ENCODE data around the gene URB2. TPM values are rescaled to one million over a fixed set of nuclear protein-coding genes. Genes with fewer than 3 reads are reported as not detected.
A peak's percentile ranks its signal among the peaks of the same experiment; 100 is the strongest.

URB2 gene
- polyA plus RNA-seq, 2 donors: 2.8 to 3.2 TPM

DNA sequence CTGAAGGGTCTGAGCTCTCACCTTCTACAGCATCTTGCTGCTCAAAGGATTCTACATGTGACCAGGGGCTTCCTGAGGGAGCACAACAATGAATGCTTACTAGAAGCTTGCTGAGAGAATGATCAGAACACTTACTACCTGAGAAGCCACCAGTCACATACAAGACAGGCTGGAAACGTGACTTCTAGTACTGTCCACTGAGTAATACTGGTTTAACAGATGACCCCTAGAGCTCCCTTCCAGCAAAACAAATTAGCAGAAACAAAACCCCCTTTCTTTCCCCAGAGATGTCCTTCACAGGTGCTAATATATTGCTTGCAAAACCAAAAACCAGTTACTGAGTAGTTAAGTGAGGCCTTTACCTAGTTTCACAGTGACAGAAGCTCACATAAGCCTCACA, 2.2 kb upstream of the URB2 start:
- H3K4me3 ChIP-seq (ENCODE audit: low read depth in 1 of 2, low read length in 2 of 2): no peak overlapping the region
- H3K27me3 ChIP-seq (ENCODE audit: control insufficient read depth in 1 of 2, insufficient read depth in 2 of 2, low read length in 2 of 2): no peaks in the 10 kb centered on the region
- H3K36me3 ChIP-seq (ENCODE audit: control insufficient read depth in 2 of 2, insufficient read depth in 2 of 2, low read length in 1 of 2): no peaks in the 10 kb centered on the region
- H3K4me1 ChIP-seq (ENCODE audit: control insufficient read depth in 2 of 2, insufficient read depth in 2 of 2, low read length in 1 of 2): peaks cover 0 to 3% of the 10 kb centered on the region in 2 donors
- WGBS, 2 donors: 79 to 87% methylated on average over 1 of the region's 1 CpG
- peaks cover 0 to 2% of the 10 kb centered on the region in 2 donors for H3K9me3 ChIP-seq (ENCODE audit: control insufficient read depth in 2 of 2, insufficient read depth in 1 of 2, low read depth in 1 of 2, low read length in 1 of 2)
- no peak overlapping the region for H3K27ac ChIP-seq (ENCODE audit: low read depth in 2 of 2, low read length in 1 of 2)

DNA sequence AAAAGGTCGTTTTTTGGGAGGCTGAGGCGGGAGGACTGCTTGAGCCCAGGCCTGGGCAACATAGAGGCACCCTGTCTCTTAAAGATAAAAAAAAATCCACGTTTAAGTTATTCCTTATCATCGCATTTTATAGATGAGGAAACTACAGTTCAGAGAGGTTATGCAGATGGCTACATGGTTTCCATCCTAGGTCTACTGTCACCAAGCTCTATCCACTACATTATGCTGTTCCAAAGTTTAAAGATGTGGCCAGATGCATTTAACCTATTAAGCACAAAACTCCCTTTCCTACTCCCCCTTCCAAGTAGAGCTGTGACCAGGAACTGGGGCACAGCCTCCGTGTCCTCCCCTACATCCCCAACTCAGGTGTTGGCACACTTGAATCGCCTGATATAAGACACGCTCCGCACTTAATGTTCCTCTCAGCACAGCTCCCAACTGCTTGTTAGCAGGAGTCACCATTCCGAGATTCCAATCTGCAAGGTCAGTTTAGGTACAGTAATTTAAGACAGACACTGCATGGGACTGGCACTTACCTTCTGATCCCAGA, 1.5 kb upstream of the URB2 start:
- H3K4me1 ChIP-seq (ENCODE audit: control insufficient read depth in 2 of 2, insufficient read depth in 2 of 2, low read length in 1 of 2): peaks cover 0 to 3% of the 10 kb centered on the region in 2 donors
- H3K4me3 ChIP-seq (ENCODE audit: low read depth in 1 of 2, low read length in 2 of 2): peak overlapping the region; percentile 80 to 89

DNA sequence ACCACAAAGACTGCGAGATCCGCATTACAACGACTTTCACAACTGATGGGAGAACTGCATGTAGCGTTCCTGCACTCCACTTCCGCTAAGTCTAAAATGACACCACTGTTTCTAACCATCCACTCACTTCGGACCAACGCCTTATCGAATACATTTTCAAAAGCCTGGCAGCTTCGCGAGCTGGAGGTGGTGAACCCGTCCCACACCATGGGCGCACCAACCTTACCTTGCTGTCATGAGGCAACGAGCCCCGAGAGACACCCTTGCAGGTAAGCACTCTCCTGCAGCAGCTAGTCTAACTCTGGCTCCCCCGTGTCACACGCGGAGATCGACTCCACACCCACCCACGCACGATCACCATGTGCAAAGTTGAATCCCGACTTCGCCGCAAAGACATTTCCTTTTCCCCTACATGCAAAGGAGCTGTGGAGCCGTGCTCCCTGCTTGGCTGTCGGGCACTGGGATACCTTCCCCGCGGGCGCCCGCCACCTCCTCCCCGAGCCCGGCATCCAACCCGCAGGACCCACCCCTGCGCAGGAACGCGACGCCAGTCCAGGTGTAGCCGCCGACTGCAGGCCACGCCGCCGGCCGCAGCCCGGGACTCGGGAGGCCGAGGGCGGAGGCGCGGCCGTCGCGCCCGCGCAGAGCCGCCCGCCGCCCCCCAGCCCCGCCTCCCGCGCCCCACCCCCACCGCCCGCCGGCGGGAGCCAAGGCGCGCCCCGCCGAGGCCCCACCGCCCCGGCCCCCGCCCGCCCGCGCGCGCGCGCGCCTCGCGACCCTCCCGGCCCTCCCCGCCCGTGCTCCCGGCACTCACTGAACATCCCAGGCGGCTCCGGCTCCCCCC, 754 bp upstream of the URB2 start:
- WGBS, 2 donors: 1% methylated on average over 43 to 76 of the region's 86 CpGs
- H3K9me3 ChIP-seq (ENCODE audit: control insufficient read depth in 2 of 2, insufficient read depth in 1 of 2, low read depth in 1 of 2, low read length in 1 of 2): peaks cover 0 to 2% of the 10 kb centered on the region in 2 donors

More for the DNA sequence above, 1.5 kb upstream of the URB2 start:
- Histone ChIP-seq H3K27me3 (ENCODE audit: control insufficient read depth in 1 of 2, insufficient read depth in 2 of 2, low read length in 2 of 2) (no peaks in the 10 kb centered on the region), H3K9me3 (ENCODE audit: control insufficient read depth in 2 of 2, insufficient read depth in 1 of 2, low read depth in 1 of 2, low read length in 1 of 2) (peaks cover 0 to 2% of the 10 kb centered on the region in 2 donors), H3K36me3 (ENCODE audit: control insufficient read depth in 2 of 2, insufficient read depth in 2 of 2, low read length in 1 of 2) (no peaks in the 10 kb centered on the region), H3K27ac (ENCODE audit: low read depth in 2 of 2, low read length in 1 of 2) (peak overlapping the region in 1 of 2 donors; percentile 59)
- WGBS, 2 donors: 36 to 39% methylated on average over 9 of the region's 9 CpGs

DNA sequence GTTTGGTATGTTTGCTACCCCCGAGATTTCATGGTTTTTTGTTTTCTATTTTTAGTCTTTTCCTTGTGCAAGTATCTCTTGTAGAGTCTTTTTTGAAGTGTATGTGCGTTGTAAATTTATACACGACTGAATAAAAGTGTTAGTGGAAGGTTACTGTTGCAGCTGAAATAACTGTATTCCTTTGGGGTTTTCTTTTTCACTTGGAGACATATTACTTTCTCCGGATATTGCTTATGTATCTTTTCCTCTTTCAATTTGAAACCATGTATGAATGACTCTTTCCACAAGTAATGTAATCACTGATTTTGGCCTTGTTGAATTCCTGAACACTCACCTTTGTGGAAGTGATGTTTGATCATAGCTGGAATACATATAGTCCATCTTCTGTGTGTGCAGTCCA, 956 bp downstream of the URB2 start:
- Histone ChIP-seq H3K4me1 (ENCODE audit: control insufficient read depth in 2 of 2, insufficient read depth in 2 of 2, low read length in 1 of 2) (peaks cover 0 to 3% of the 10 kb centered on the region in 2 donors), H3K36me3 (ENCODE audit: control insufficient read depth in 2 of 2, insufficient read depth in 2 of 2, low read length in 1 of 2) (no peaks in the 10 kb centered on the region), H3K27ac (ENCODE audit: low read depth in 2 of 2, low read length in 1 of 2) (no peak overlapping the region), H3K27me3 (ENCODE audit: control insufficient read depth in 1 of 2, insufficient read depth in 2 of 2, low read length in 2 of 2) (no peaks in the 10 kb centered on the region), H3K9me3 (ENCODE audit: control insufficient read depth in 2 of 2, insufficient read depth in 1 of 2, low read depth in 1 of 2, low read length in 1 of 2) (peaks cover 0 to 2% of the 10 kb centered on the region in 2 donors), H3K4me3 (ENCODE audit: low read depth in 1 of 2, low read length in 2 of 2) (peak overlapping the region in 1 of 2 donors; percentile 89)
- WGBS, 2 donors: 2 to 4% methylated on average over 4 of the region's 4 CpGs

More for the DNA sequence above, 754 bp upstream of the URB2 start:
- Histone ChIP-seq H3K36me3 (ENCODE audit: control insufficient read depth in 2 of 2, insufficient read depth in 2 of 2, low read length in 1 of 2) (no peaks in the 10 kb centered on the region), H3K4me1 (ENCODE audit: control insufficient read depth in 2 of 2, insufficient read depth in 2 of 2, low read length in 1 of 2) (peaks cover 0 to 3% of the 10 kb centered on the region in 2 donors), H3K4me3 (ENCODE audit: low read depth in 1 of 2, low read length in 2 of 2) (peak overlapping the region; percentile 89 to 98), H3K27ac (ENCODE audit: low read depth in 2 of 2, low read length in 1 of 2) (peak overlapping the region; percentile 93 to 94), H3K27me3 (ENCODE audit: control insufficient read depth in 1 of 2, insufficient read depth in 2 of 2, low read length in 2 of 2) (no peaks in the 10 kb centered on the region)

DNA sequence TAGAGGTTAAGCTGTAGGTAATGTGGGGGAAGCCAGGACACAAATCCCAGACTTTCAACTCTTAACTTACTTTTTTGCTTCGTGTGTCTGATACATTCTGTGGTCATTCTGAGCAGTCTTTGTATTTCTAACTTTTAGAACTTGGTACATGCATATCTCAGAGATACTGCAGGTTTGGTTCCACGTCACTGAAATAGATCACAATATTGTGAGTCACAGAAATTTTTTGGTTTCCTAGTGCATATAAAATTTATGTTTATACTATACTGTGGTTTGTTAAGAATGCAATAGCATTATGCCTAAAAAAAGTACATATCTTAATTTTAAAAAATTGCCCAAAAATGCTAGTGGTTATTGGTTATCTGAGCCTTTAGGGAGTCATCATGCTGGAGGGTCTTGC, 3.2 kb downstream of the URB2 start:
- WGBS, 2 donors: 80 to 84% methylated on average over 2 of the region's 2 CpGs
- Histone ChIP-seq H3K4me1 (ENCODE audit: control insufficient read depth in 2 of 2, insufficient read depth in 2 of 2, low read length in 1 of 2) (peaks cover 0 to 3% of the 10 kb centered on the region in 2 donors), H3K27ac (ENCODE audit: low read depth in 2 of 2, low read length in 1 of 2) (no peak overlapping the region), H3K36me3 (ENCODE audit: control insufficient read depth in 2 of 2, insufficient read depth in 2 of 2, low read length in 1 of 2) (no peaks in the 10 kb centered on the region), H3K4me3 (ENCODE audit: low read depth in 1 of 2, low read length in 2 of 2) (no peak overlapping the region), H3K9me3 (ENCODE audit: control insufficient read depth in 2 of 2, insufficient read depth in 1 of 2, low read depth in 1 of 2, low read length in 1 of 2) (peaks cover 0 to 2% of the 10 kb centered on the region in 2 donors), H3K27me3 (ENCODE audit: control insufficient read depth in 1 of 2, insufficient read depth in 2 of 2, low read length in 2 of 2) (no peaks in the 10 kb centered on the region)

DNA sequence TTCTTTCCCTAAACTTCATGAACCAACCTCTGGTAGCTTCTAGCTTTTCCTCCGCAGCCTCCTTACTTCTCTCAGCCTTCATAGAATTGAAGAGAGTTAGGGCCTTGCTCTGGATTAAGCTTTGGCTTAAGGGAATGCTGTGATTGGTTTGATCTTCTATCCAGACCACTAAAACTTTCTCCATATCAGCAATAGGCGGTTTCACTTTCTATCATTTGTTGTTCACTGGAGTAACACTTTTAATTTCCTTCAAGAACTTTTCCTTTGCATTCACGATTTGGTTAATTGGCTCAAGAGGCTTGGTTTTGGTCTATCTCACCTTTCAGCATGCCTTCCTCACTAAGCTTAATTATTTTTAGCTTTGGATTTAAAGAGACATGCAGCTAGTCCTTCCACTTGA, 5.1 kb downstream of the URB2 start:
- peaks cover 4 to 13% of the 10 kb centered on the region in 2 donors for H3K36me3 ChIP-seq (ENCODE audit: control insufficient read depth in 2 of 2, insufficient read depth in 2 of 2, low read length in 1 of 2)
- no peak overlapping the region for H3K4me3 ChIP-seq (ENCODE audit: low read depth in 1 of 2, low read length in 2 of 2)
- H3K27me3 ChIP-seq (ENCODE audit: control insufficient read depth in 1 of 2, insufficient read depth in 2 of 2, low read length in 2 of 2): no peaks in the 10 kb centered on the region
- H3K9me3 ChIP-seq (ENCODE audit: control insufficient read depth in 2 of 2, insufficient read depth in 1 of 2, low read depth in 1 of 2, low read length in 1 of 2): no peaks in the 10 kb centered on the region
- 78% methylated on average over 3 of the region's 3 CpGs for WGBS, 2 donors
- no peak overlapping the region for H3K27ac ChIP-seq (ENCODE audit: low read depth in 2 of 2, low read length in 1 of 2)
- no peaks in the 10 kb centered on the region for H3K4me1 ChIP-seq (ENCODE audit: control insufficient read depth in 2 of 2, insufficient read depth in 2 of 2, low read length in 1 of 2)

DNA sequence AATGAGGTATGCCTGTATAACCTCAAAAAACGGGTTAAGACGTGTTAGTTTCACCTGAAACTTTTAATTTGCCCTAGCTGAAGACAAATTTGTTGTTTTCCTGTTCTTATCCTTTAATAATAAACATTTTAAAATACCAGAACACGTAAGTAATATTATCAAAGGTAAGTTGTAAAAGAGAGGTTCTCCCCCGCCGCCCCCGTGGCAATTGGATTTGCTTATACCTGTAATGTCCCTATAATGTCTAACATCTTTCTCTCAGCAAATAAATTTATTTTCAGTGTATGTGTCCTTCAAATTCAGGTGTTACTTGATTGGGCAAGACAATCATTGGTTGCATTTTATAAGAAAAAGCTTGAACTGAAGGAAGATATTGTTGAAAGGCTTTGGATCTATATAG, 5.9 kb downstream of the URB2 start:
- H3K27me3 ChIP-seq (ENCODE audit: control insufficient read depth in 1 of 2, insufficient read depth in 2 of 2, low read length in 2 of 2): no peaks in the 10 kb centered on the region

DNA sequence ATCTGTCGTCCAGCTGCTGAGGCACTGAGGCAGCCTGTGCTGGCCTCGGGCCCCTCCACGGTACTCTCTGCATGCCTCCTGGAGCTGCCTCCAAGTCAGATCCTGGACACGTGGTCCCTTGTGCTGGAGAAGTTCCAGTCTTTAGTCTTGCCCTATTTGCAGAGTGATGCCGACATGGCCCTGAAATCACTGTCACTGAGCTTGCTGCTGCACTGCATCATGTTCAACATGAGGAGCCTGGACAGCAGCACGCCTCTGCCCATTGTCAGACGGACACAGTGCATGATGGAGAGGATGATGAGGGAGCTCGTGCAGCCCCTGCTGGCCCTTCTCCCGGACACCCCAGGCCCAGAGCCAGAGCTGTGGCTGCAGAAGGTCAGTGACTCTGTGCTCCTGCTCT, 10.0 kb downstream of the URB2 start:
- WGBS, 2 donors: 91% methylated on average over 9 of the region's 9 CpGs
- no peaks in the 10 kb centered on the region for H3K4me1 ChIP-seq (ENCODE audit: control insufficient read depth in 2 of 2, insufficient read depth in 2 of 2, low read length in 1 of 2)
- peaks cover 15 to 26% of the 10 kb centered on the region in 2 donors for H3K36me3 ChIP-seq (ENCODE audit: control insufficient read depth in 2 of 2, insufficient read depth in 2 of 2, low read length in 1 of 2)
- H3K4me3 ChIP-seq (ENCODE audit: low read depth in 1 of 2, low read length in 2 of 2): no peak overlapping the region
- H3K27ac ChIP-seq (ENCODE audit: low read depth in 2 of 2, low read length in 1 of 2): no peak overlapping the region
- H3K9me3 ChIP-seq (ENCODE audit: control insufficient read depth in 2 of 2, insufficient read depth in 1 of 2, low read depth in 1 of 2, low read length in 1 of 2): no peaks in the 10 kb centered on the region
- H3K27me3 ChIP-seq (ENCODE audit: control insufficient read depth in 1 of 2, insufficient read depth in 2 of 2, low read length in 2 of 2): no peaks in the 10 kb centered on the region

More for the DNA sequence above, 5.9 kb downstream of the URB2 start:
- Histone ChIP-seq H3K4me1 (ENCODE audit: control insufficient read depth in 2 of 2, insufficient read depth in 2 of 2, low read length in 1 of 2) (no peaks in the 10 kb centered on the region), H3K9me3 (ENCODE audit: control insufficient read depth in 2 of 2, insufficient read depth in 1 of 2, low read depth in 1 of 2, low read length in 1 of 2) (no peaks in the 10 kb centered on the region), H3K4me3 (ENCODE audit: low read depth in 1 of 2, low read length in 2 of 2) (no peak overlapping the region), H3K27ac (ENCODE audit: low read depth in 2 of 2, low read length in 1 of 2) (no peak overlapping the region), H3K36me3 (ENCODE audit: control insufficient read depth in 2 of 2, insufficient read depth in 2 of 2, low read length in 1 of 2) (peaks cover 12 to 17% of the 10 kb centered on the region in 2 donors)
- 95% methylated on average over 6 of the region's 6 CpGs for WGBS, 2 donors

DNA sequence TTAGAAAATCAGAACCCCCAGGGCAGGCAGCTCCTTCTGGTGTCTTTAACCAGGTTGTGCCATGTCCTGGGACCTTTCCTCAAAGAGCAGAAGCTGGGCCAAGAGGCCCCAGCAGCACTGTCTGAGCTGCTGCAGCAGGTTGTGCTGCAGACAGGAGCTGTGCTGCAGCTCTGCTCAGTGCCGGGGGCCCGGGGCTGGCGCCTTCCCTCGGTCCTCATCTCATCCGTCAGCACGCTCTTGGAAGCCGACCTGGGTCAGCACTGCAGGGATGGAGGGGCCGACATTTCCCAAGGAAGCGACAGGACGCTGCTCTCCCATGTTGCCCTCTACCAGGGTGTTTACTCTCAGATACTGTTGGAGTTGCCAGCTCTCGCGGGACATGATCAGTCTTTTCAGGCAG, 11.7 kb downstream of the URB2 start:
- no peak overlapping the region for H3K27ac ChIP-seq (ENCODE audit: low read depth in 2 of 2, low read length in 1 of 2)
- no peaks in the 10 kb centered on the region for H3K9me3 ChIP-seq (ENCODE audit: control insufficient read depth in 2 of 2, insufficient read depth in 1 of 2, low read depth in 1 of 2, low read length in 1 of 2)
- H3K4me3 ChIP-seq (ENCODE audit: low read depth in 1 of 2, low read length in 2 of 2): no peak overlapping the region
- H3K4me1 ChIP-seq (ENCODE audit: control insufficient read depth in 2 of 2, insufficient read depth in 2 of 2, low read length in 1 of 2): peaks cover 3 to 4% of the 10 kb centered on the region in 2 donors
- H3K27me3 ChIP-seq (ENCODE audit: control insufficient read depth in 1 of 2, insufficient read depth in 2 of 2, low read length in 2 of 2): no peaks in the 10 kb centered on the region
- peaks cover 15 to 30% of the 10 kb centered on the region in 2 donors for H3K36me3 ChIP-seq (ENCODE audit: control insufficient read depth in 2 of 2, insufficient read depth in 2 of 2, low read length in 1 of 2)
- 94 to 96% methylated on average over 12 of the region's 12 CpGs for WGBS, 2 donors

All from esophagus (tissue), 2 donors.